ENCODE data around the gene KCNN3.
A peak's percentile ranks its signal among the peaks of the same experiment; 100 is the strongest.

Gene KCNN3

GRCh38 chr1:154760469-154760933 lies 109.6 kb downstream of the KCNN3 start (continued):
- TF ChIP-seq ZNF391 (tag by site-specific recombination; IDR thresholded peaks at IDR 0.05; ENCODE audit: borderline replicate concordance, low read depth) (no peak), ZNF433 (tag by site-specific recombination; IDR thresholded peaks at IDR 0.05; ENCODE audit: low read depth) (no peak), ZBTB10 (tag by site-specific recombination; IDR thresholded peaks at IDR 0.05) (no peak), ZNF549 (tag by site-specific recombination; IDR thresholded peaks at IDR 0.05) (no peak), ZNF133 (tag by site-specific recombination; IDR thresholded peaks at IDR 0.05) (no peak), ZNF26 (tag by site-specific recombination; IDR thresholded peaks at IDR 0.05) (no peak), ZNF843 (tag by site-specific recombination; IDR thresholded peaks at IDR 0.05) (no peak), ZNF24 (tag by site-specific recombination; IDR thresholded peaks at IDR 0.05) (no peak), MYNN (tag by site-specific recombination; IDR thresholded peaks at IDR 0.05; ENCODE audit: borderline replicate concordance) (no peak), ZNF19 (tag by site-specific recombination; IDR thresholded peaks at IDR 0.05; ENCODE audit: low read depth) (no peak), ZNF280D (tag by site-specific recombination; IDR thresholded peaks at IDR 0.05) (no peak), ZNF114 (tag by site-specific recombination; IDR thresholded peaks at IDR 0.05) (no peak), ZNF10 (tag by site-specific recombination; IDR thresholded peaks at IDR 0.05) (no peak), ZNF621 (tag by site-specific recombination; IDR thresholded peaks at IDR 0.05) (no peak), ZNF148 (tag by site-specific recombination; IDR thresholded peaks at IDR 0.05; ENCODE audit: borderline replicate concordance) (no peak), ZNF837 (tag by site-specific recombination; IDR thresholded peaks at IDR 0.05) (no peak), PRDM1 (tag by site-specific recombination; IDR thresholded peaks at IDR 0.05) (no peak), ZNF48 (tag by site-specific recombination; IDR thresholded peaks at IDR 0.05) (no peak), ZNF362 (tag by site-specific recombination; IDR thresholded peaks at IDR 0.05) (no peak), ZNF677 (tag by site-specific recombination; IDR thresholded peaks at IDR 0.05) (no peak), REST (tag by site-specific recombination; IDR thresholded peaks at IDR 0.05) (peak; percentile 26; the same call in 1 of the 2 replicates), IKZF3 (tag by site-specific recombination; IDR thresholded peaks at IDR 0.05) (no peak), ZNF426 (tag by site-specific recombination; IDR thresholded peaks at IDR 0.05) (no peak), ZNF266 (tag by site-specific recombination; IDR thresholded peaks at IDR 0.05; ENCODE audit: low read depth) (no peak), ZNF777 (tag by site-specific recombination; IDR thresholded peaks at IDR 0.05; ENCODE audit: borderline replicate concordance) (no peak), ZNF558 (tag by site-specific recombination; IDR thresholded peaks at IDR 0.05) (no peak), ZNF121 (tag by site-specific recombination; IDR thresholded peaks at IDR 0.05) (no peak)
